WTC11 (cell line): Measurements from ENCODE around the gene SLC27A4. TPM values are rescaled to one million over a fixed set of nuclear protein-coding genes. Genes with fewer than 3 reads are reported as not detected.
A peak's percentile ranks its signal among the peaks of the same experiment; 100 is the strongest.

Experiments
- ATAC-seq: fragments of 200-7000 bp; cut with Tn5 transposase; 2 replicates; pipeline ENCODE4 v1.10.0; 2021; ENCODE audit warnings: mild to moderate bottlenecking, moderate library complexity
- CTCF ChIA-PET: fragments of 300-600 bp; sonication (Branson Sonifier 250); formaldehyde crosslinking; loops from one replicate; lab custom pipeline; 2021; ENCODE audit warnings: antibody characterized with exemption; lab: Charles Lee
- POLR2A ChIA-PET: fragments of 350-600 bp; sonication (Branson Sonifier 250); formaldehyde crosslinking; loops from one replicate; lab custom pipeline; 2021; ENCODE audit warnings: antibody characterized with exemption; lab: Charles Lee
- DNase-seq: peaks from one replicate; pipeline ENCODE4 v3.0.0; 2021; ENCODE audit warnings: low spot score
- H3K27ac Mint-ChIP-seq: 2 replicates; pipeline ENCODE4 v1.8.0; 2021; ENCODE audit warnings: mixed read lengths
- H3K27me3 Mint-ChIP-seq: 2 replicates; pipeline ENCODE4 v1.8.0; 2021; ENCODE audit warnings: low read depth, mild to moderate bottlenecking, moderate library complexity, mixed read lengths
- H3K36me3 Mint-ChIP-seq: 2 replicates; pipeline ENCODE4 v1.8.0; 2021; ENCODE audit warnings: mixed read lengths
- H3K4me1 Mint-ChIP-seq: 2 replicates; pipeline ENCODE4 v1.8.0; 2022; ENCODE audit warnings: mixed read lengths
- H3K4me3 Mint-ChIP-seq: 2 replicates; pipeline ENCODE4 v1.8.0; 2021; ENCODE audit warnings: mild to moderate bottlenecking, moderate library complexity, mixed read lengths
- H3K9me3 Mint-ChIP-seq: 2 replicates; pipeline ENCODE4 v1.8.0; 2021; ENCODE audit warnings: mixed read lengths
- CTCF ChIP-seq: fragments of 200-600 bp; IDR thresholded peaks from 2 replicates; pipeline ENCODE4 v1.8.0; 2022; ENCODE audit warnings: antibody characterized with exemption
- E2F4 ChIP-seq: sonication (generic); formaldehyde crosslinking; IDR thresholded peaks from 2 replicates; pipeline ENCODE4 v1.8.1; 2022; ENCODE audit warnings: low read depth, mild to moderate bottlenecking, moderate library complexity, missing genetic modification reagents, borderline replicate concordance
- EMX1 ChIP-seq: fragments of 250-450 bp; sonication (Bioruptor Pico); IDR thresholded peaks from 2 replicates; pipeline ENCODE4 v1.8.0; 2021; ENCODE audit warnings: mild to moderate bottlenecking
- ETV6 ChIP-seq: sonication (generic); formaldehyde crosslinking; IDR thresholded peaks from 2 replicates; pipeline ENCODE4 v1.8.1; 2022; ENCODE audit warnings: mild to moderate bottlenecking, missing genetic modification reagents
- FOXJ3 ChIP-seq: sonication (generic); formaldehyde crosslinking; IDR thresholded peaks from 2 replicates; pipeline ENCODE4 v1.9.0; 2021; ENCODE audit warnings: missing genetic modification reagents, mild to moderate bottlenecking, borderline replicate concordance
- IRF2 ChIP-seq: sonication (generic); formaldehyde crosslinking; IDR thresholded peaks from 2 replicates; pipeline ENCODE4 v1.8.0; 2022; ENCODE audit warnings: low read depth, missing genetic modification reagents, borderline replicate concordance
- MAX ChIP-seq: sonication (generic); formaldehyde crosslinking; IDR thresholded peaks from 2 replicates; pipeline ENCODE4 v1.8.0; 2022; ENCODE audit warnings: mild to moderate bottlenecking, missing genetic modification reagents
- MLX ChIP-seq: sonication (generic); formaldehyde crosslinking; IDR thresholded peaks from 2 replicates; pipeline ENCODE4 v1.8.1; 2023; ENCODE audit warnings: mild to moderate bottlenecking, missing genetic modification reagents, moderate library complexity
- MXD4 ChIP-seq: fragments of 250-450 bp; sonication (Bioruptor Pico); IDR thresholded peaks from 2 replicates; pipeline ENCODE4 v1.8.0; 2021; ENCODE audit warnings: mild to moderate bottlenecking, moderate library complexity, borderline replicate concordance
- MYBL2 ChIP-seq: sonication (generic); formaldehyde crosslinking; IDR thresholded peaks from 2 replicates; pipeline ENCODE4 v1.8.1; 2023; ENCODE audit warnings: mild to moderate bottlenecking, moderate library complexity, missing genetic modification reagents
- NFE2L1 ChIP-seq: sonication (generic); formaldehyde crosslinking; IDR thresholded peaks from 2 replicates; pipeline ENCODE4 v1.8.1; 2023; ENCODE audit warnings: missing genetic modification reagents
- NFYB ChIP-seq: sonication (generic); formaldehyde crosslinking; conservative IDR thresholded peaks from 2 replicates; pipeline ENCODE4 v1.8.0; 2022; ENCODE audit warnings: low read depth, missing genetic modification reagents
- NR1H2 ChIP-seq: sonication (generic); formaldehyde crosslinking; IDR thresholded peaks from 2 replicates; pipeline ENCODE4 v1.9.0; 2021; ENCODE audit warnings: mild to moderate bottlenecking, moderate library complexity, missing genetic modification reagents
- NR2C2 ChIP-seq: sonication (generic); formaldehyde crosslinking; IDR thresholded peaks from 2 replicates; pipeline ENCODE4 v1.8.0; 2022; ENCODE audit warnings: mild to moderate bottlenecking, missing genetic modification reagents
- ZNF138 ChIP-seq: sonication (generic); formaldehyde crosslinking; conservative IDR thresholded peaks from 2 replicates; pipeline ENCODE4 v1.8.1; 2022; ENCODE audit warnings: mild to moderate bottlenecking, moderate library complexity, missing genetic modification reagents
- ZNF232 ChIP-seq: sonication (generic); formaldehyde crosslinking; IDR thresholded peaks from 2 replicates; pipeline ENCODE4 v1.8.0; 2022; ENCODE audit warnings: mild to moderate bottlenecking, missing genetic modification reagents
- total RNA-seq: library from RNA; stranded (reverse); gene quantifications from 3 replicates; pipeline ENCODE4 v1.2.3, GENCODE V29; 2021
- TF ChIP-seq, protein P1 (sequence below): sonication (generic); formaldehyde crosslinking; IDR thresholded peaks from 2 replicates; pipeline ENCODE4 v1.8.0; 2023; ENCODE audit warnings: missing genetic modification reagents, mild to moderate bottlenecking, borderline replicate concordance
- TF ChIP-seq, protein P2 (sequence below): sonication (generic); formaldehyde crosslinking; IDR thresholded peaks from 2 replicates; pipeline ENCODE4 v1.8.1; 2023; ENCODE audit warnings: mild to moderate bottlenecking, missing genetic modification reagents

SLC27A4 gene
- total RNA-seq, 1 experiment from 2014 or later: 23.8 TPM

GRCh38 chr9:128360826-128361225 is 20.5 kb downstream of the SLC27A4 start (continued):
- TF ChIP-seq, protein P1, sequence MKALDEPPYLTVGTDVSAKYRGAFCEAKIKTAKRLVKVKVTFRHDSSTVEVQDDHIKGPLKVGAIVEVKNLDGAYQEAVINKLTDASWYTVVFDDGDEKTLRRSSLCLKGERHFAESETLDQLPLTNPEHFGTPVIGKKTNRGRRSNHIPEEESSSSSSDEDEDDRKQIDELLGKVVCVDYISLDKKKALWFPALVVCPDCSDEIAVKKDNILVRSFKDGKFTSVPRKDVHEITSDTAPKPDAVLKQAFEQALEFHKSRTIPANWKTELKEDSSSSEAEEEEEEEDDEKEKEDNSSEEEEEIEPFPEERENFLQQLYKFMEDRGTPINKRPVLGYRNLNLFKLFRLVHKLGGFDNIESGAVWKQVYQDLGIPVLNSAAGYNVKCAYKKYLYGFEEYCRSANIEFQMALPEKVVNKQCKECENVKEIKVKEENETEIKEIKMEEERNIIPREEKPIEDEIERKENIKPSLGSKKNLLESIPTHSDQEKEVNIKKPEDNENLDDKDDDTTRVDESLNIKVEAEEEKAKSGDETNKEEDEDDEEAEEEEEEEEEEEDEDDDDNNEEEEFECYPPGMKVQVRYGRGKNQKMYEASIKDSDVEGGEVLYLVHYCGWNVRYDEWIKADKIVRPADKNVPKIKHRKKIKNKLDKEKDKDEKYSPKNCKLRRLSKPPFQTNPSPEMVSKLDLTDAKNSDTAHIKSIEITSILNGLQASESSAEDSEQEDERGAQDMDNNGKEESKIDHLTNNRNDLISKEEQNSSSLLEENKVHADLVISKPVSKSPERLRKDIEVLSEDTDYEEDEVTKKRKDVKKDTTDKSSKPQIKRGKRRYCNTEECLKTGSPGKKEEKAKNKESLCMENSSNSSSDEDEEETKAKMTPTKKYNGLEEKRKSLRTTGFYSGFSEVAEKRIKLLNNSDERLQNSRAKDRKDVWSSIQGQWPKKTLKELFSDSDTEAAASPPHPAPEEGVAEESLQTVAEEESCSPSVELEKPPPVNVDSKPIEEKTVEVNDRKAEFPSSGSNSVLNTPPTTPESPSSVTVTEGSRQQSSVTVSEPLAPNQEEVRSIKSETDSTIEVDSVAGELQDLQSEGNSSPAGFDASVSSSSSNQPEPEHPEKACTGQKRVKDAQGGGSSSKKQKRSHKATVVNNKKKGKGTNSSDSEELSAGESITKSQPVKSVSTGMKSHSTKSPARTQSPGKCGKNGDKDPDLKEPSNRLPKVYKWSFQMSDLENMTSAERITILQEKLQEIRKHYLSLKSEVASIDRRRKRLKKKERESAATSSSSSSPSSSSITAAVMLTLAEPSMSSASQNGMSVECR (CRISPR knock-in tag): no peak
- TF ChIP-seq NFE2L1 (CRISPR knock-in tag) (no peak), FOXJ3 (CRISPR knock-in tag) (no peak), CTCF (no peak), MYBL2 (CRISPR knock-in tag) (no peak), E2F4 (CRISPR knock-in tag) (no peak), MXD4 (CRISPR knock-in tag) (no peak), MAX (CRISPR knock-in tag) (no peak)
- TF ChIP-seq, protein P2, sequence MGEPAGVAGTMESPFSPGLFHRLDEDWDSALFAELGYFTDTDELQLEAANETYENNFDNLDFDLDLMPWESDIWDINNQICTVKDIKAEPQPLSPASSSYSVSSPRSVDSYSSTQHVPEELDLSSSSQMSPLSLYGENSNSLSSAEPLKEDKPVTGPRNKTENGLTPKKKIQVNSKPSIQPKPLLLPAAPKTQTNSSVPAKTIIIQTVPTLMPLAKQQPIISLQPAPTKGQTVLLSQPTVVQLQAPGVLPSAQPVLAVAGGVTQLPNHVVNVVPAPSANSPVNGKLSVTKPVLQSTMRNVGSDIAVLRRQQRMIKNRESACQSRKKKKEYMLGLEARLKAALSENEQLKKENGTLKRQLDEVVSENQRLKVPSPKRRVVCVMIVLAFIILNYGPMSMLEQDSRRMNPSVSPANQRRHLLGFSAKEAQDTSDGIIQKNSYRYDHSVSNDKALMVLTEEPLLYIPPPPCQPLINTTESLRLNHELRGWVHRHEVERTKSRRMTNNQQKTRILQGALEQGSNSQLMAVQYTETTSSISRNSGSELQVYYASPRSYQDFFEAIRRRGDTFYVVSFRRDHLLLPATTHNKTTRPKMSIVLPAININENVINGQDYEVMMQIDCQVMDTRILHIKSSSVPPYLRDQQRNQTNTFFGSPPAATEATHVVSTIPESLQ (CRISPR knock-in tag): no peak

DNA sequence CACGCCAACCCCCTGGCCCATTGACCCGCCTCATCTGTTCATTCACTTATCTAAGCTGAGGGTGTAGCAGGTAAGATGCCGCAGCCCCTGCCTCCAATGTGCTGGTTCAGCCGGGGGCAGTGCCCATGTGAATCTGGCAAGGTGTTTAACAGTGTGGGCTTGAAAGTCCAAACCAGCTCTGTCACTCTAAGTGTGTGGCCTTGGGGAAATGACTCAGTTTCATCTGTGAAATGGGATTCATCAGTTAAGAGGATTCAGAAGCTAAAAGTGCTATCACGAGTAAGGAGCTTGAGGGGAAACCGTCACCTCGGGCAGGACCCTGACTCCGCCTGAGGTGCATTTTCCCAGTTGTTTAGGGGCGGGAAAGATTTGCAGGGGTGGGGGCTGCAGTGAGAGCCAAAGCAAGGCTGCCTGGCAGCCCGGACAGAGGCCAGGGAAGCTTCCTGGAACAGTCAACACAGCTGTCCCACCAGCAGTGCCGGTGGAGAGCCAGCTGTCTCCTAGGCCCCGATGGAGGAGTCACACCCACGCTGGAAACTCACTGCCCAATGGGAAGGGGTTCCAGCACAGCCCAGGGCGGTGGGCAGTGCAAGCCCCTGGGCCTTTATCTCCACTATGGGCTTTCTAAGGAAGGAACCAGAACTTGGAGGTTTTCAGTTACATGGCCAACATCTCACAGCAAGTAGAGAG is 21.1 kb downstream of the SLC27A4 start:
- no peaks in the 10 kb centered on the region for H3K9me3 Mint-ChIP-seq
- H3K4me1 Mint-ChIP-seq: peaks cover 35% of the 10 kb centered on the region
- POLR2A ChIA-PET: interaction anchor here (0.7 to 1.3 kb wide), 2 partner anchors 10 to 50 kb away, joined by 3 to 5 read pairs; partner anchors contain the start of gene URM1
- H3K27me3 Mint-ChIP-seq: peaks cover 50% of the 10 kb centered on the region
- peak overlapping the region; percentile 43; the same call in 1 of the 2 replicates for H3K4me3 Mint-ChIP-seq
- no peak for ATAC-seq
- TF ChIP-seq NR2C2 (CRISPR knock-in tag) (no peak), NFYB (CRISPR knock-in tag) (no peak), EMX1 (CRISPR knock-in tag) (no peak), ZNF232 (CRISPR knock-in tag) (no peak), IRF2 (no peak), ETV6 (CRISPR knock-in tag) (no peak), MLX (CRISPR knock-in tag) (no peak), NR1H2 (CRISPR knock-in tag) (no peak), ZNF138 (no peak)
- CTCF ChIA-PET: interaction anchor here (0.8 to 10.8 kb wide), 25 partner anchors 9 to 244 kb away, joined by 3 to 248 read pairs (median 6); partner anchors contain the start of genes CERCAM, GOLGA2, SPTAN1 and SWI5
- no peak for DNase-seq
- no peak overlapping the region for H3K27ac Mint-ChIP-seq
- no peaks in the 10 kb centered on the region for H3K36me3 Mint-ChIP-seq
